Activated CD4-positive, alpha-beta T cell treated with anti-CD3 and anti-CD28 coated beads, Interleukin-2, amount 10 ng/mL, durations not matched to agents 24 days and 14 days (primary cell): ENCODE data around the gene POGK. TPM values are rescaled to one million over a fixed set of nuclear protein-coding genes. Genes with fewer than 3 reads are reported as not detected.
"Not testable (repeated sequence)": the region's sequence is repeated elsewhere in the genome, so short reads cannot be mapped to it uniquely, and the experiment has no call there.

Source experiments
- DNase-seq: peaks from one replicate; pipeline ENCODE4 v3.0.0; 2022
- H3K27ac Mint-ChIP-seq: one replicate; pipeline ENCODE4 v1.8.0; 2022; ENCODE audit warnings: mild to moderate bottlenecking, mixed read lengths
- H3K27me3 Mint-ChIP-seq: one replicate; pipeline ENCODE4 v1.8.0; 2022; ENCODE audit warnings: mixed read lengths
- H3K36me3 Mint-ChIP-seq: one replicate; pipeline ENCODE4 v1.8.0; 2022; ENCODE audit warnings: low read depth, mild to moderate bottlenecking, mixed read lengths
- H3K4me1 Mint-ChIP-seq: one replicate; pipeline ENCODE4 v1.8.0; 2021; ENCODE audit warnings: mixed read lengths
- H3K4me3 Mint-ChIP-seq: one replicate; pipeline ENCODE4 v1.8.0; 2022; ENCODE audit warnings: mild to moderate bottlenecking, moderate library complexity, mixed read lengths
- H3K9me3 Mint-ChIP-seq: one replicate; pipeline ENCODE4 v1.8.0; 2021; ENCODE audit warnings: mixed read lengths
- intact Hi-C: fragments of 100-400 bp; cut with micrococcal nuclease; formaldehyde crosslinking; loops from one replicate; pipeline ENCODE4 v1.15.1; 2023
- total RNA-seq: library from RNA; stranded (reverse); gene quantifications from 2 replicates; pipeline ENCODE4 v1.2.3, GENCODE V29; 2022

The POGK gene
- 52.4 and 53.9 TPM in 2 replicates for total RNA-seq

GRCh38 chr1:166838766-166839599 is at the start of gene POGK:
POGK (plus strand) TSS chr1:166839475; CDS start chr1:166840957, 1,482 bp downstream.
- Mint-ChIP-seq H3K27me3 (peaks cover 2% of the 10 kb centered on the region), H3K27ac (peak within 1 kb of the TSS; percentile 98), H3K9me3 (peaks cover 5% of the 10 kb centered on the region), H3K4me3 (peak within 1 kb of the TSS; percentile 95), H3K4me1 (peaks cover 39% of the 10 kb centered on the region), H3K36me3 (peaks cover 30% of the 10 kb centered on the region)
- intact Hi-C loops = loop anchor here (1.0 kb wide), 3 partner anchors 37 to 383 kb away; partner anchors contain the start of gene TADA1
- peak; percentile 95 for DNase-seq

- Mint-ChIP-seq H3K36me3 (no peaks in the 10 kb centered on the region), H3K27me3 (peaks cover 4% of the 10 kb centered on the region), H3K4me1 (no peaks in the 10 kb centered on the region)
Measured at GRCh38 chr1:166796620-166797236, 42.5 kb upstream of the POGK start.

GRCh38 chr1:166808952-166809351 is 30.3 kb upstream of the POGK start:
- peaks cover 17% of the 10 kb centered on the region for H3K27me3 Mint-ChIP-seq
- H3K9me3 Mint-ChIP-seq = no peaks in the 10 kb centered on the region
- no peak overlapping the region for H3K27ac Mint-ChIP-seq
- no peaks in the 10 kb centered on the region for H3K4me1 Mint-ChIP-seq
- no peaks in the 10 kb centered on the region for H3K36me3 Mint-ChIP-seq
- intact Hi-C loops = no loop called here
- DNase-seq = no peak
- H3K4me3 Mint-ChIP-seq = no peak overlapping the region

More at GRCh38 chr1:166796620-166797236, 42.5 kb upstream of the POGK start:
- intact Hi-C loops = no loop called here
- Mint-ChIP-seq H3K9me3 (no peaks in the 10 kb centered on the region), H3K27ac (no peak overlapping the region), H3K4me3 (no peak overlapping the region)
- no peak for DNase-seq

- H3K27me3 Mint-ChIP-seq = peaks cover 14% of the 10 kb centered on the region
- no peak overlapping the region for H3K27ac Mint-ChIP-seq
- no peaks in the 10 kb centered on the region for H3K36me3 Mint-ChIP-seq
- H3K4me3 Mint-ChIP-seq = no peak overlapping the region
- H3K4me1 Mint-ChIP-seq = no peaks in the 10 kb centered on the region
- no peak for DNase-seq
- intact Hi-C loops = no loop called here
- no peaks in the 10 kb centered on the region for H3K9me3 Mint-ChIP-seq
Measured at GRCh38 chr1:166811691-166812090, 27.6 kb upstream of the POGK start.

- Mint-ChIP-seq H3K27me3 (peaks cover 18% of the 10 kb centered on the region), H3K4me3 (no peak overlapping the region), H3K9me3 (peaks cover 6% of the 10 kb centered on the region), H3K4me1 (no peaks in the 10 kb centered on the region), H3K27ac (no peak overlapping the region), H3K36me3 (no peaks in the 10 kb centered on the region)
- intact Hi-C loops = no loop called here
- no peak for DNase-seq
Measured at GRCh38 chr1:166813508-166814223, 25.6 kb upstream of the POGK start.

- DNase-seq = no peak
- H3K27ac Mint-ChIP-seq = no peak overlapping the region
- H3K4me3 Mint-ChIP-seq = no peak overlapping the region
- no peaks in the 10 kb centered on the region for H3K4me1 Mint-ChIP-seq
- intact Hi-C loops = no loop called here
- H3K9me3 Mint-ChIP-seq = peaks cover 7% of the 10 kb centered on the region
- H3K27me3 Mint-ChIP-seq = peaks cover 18% of the 10 kb centered on the region
- H3K36me3 Mint-ChIP-seq = no peaks in the 10 kb centered on the region
Measured at GRCh38 chr1:166814611-166815010, 24.7 kb upstream of the POGK start.

GRCh38 chr1:166819974-166820373 is 19.3 kb upstream of the POGK start:
- DNase-seq = no peak
- Mint-ChIP-seq H3K27me3 (peaks cover 9% of the 10 kb centered on the region), H3K36me3 (no peaks in the 10 kb centered on the region), H3K27ac (no peak overlapping the region), H3K9me3 (peaks cover 18% of the 10 kb centered on the region), H3K4me3 (no peak overlapping the region), H3K4me1 (no peaks in the 10 kb centered on the region)
- intact Hi-C loops = no loop called here

- H3K4me3 Mint-ChIP-seq = no peak overlapping the region
- intact Hi-C loops = no loop called here
- H3K9me3 Mint-ChIP-seq = peaks cover 21% of the 10 kb centered on the region
- H3K4me1 Mint-ChIP-seq = no peaks in the 10 kb centered on the region
- peaks cover 16% of the 10 kb centered on the region for H3K27me3 Mint-ChIP-seq
- no peak for DNase-seq
- no peaks in the 10 kb centered on the region for H3K36me3 Mint-ChIP-seq
- H3K27ac Mint-ChIP-seq = no peak overlapping the region
Measured at GRCh38 chr1:166822385-166822784, 16.9 kb upstream of the POGK start.

- H3K4me1 Mint-ChIP-seq = no peaks in the 10 kb centered on the region
- H3K27me3 Mint-ChIP-seq = peaks cover 13% of the 10 kb centered on the region
- peaks cover 27% of the 10 kb centered on the region for H3K9me3 Mint-ChIP-seq
- no peak overlapping the region for H3K27ac Mint-ChIP-seq
- no peaks in the 10 kb centered on the region for H3K36me3 Mint-ChIP-seq
- intact Hi-C loops = no loop called here
- H3K4me3 Mint-ChIP-seq = no peak overlapping the region
- DNase-seq = no peak
Measured at GRCh38 chr1:166827426-166827825, 11.8 kb upstream of the POGK start.

- H3K27ac Mint-ChIP-seq, DNase-seq, intact Hi-C loops, H3K4me3 Mint-ChIP-seq, H3K36me3 Mint-ChIP-seq, H3K4me1 Mint-ChIP-seq: not testable (repeated sequence)
- Mint-ChIP-seq H3K27me3 (peaks cover 12% of the 10 kb centered on the region), H3K9me3 (peaks cover 27% of the 10 kb centered on the region)
Measured at GRCh38 chr1:166829762-166830161, 9.5 kb upstream of the POGK start.

- intact Hi-C loops = no loop called here
- peaks cover 28% of the 10 kb centered on the region for H3K4me1 Mint-ChIP-seq
- H3K9me3 Mint-ChIP-seq = peaks cover 9% of the 10 kb centered on the region
- peaks cover 11% of the 10 kb centered on the region for H3K36me3 Mint-ChIP-seq
- H3K4me3 Mint-ChIP-seq = no peak overlapping the region
- H3K27ac Mint-ChIP-seq = no peak overlapping the region
- H3K27me3 Mint-ChIP-seq = peaks cover 7% of the 10 kb centered on the region
- no peak for DNase-seq
Measured at GRCh38 chr1:166836733-166837132, 2.5 kb upstream of the POGK start.

- H3K27ac Mint-ChIP-seq = peak overlapping the region; percentile 80
- peaks cover 44% of the 10 kb centered on the region for H3K4me1 Mint-ChIP-seq
- H3K27me3 Mint-ChIP-seq = peaks cover 2% of the 10 kb centered on the region
- peaks cover 5% of the 10 kb centered on the region for H3K9me3 Mint-ChIP-seq
- peaks cover 38% of the 10 kb centered on the region for H3K36me3 Mint-ChIP-seq
- H3K4me3 Mint-ChIP-seq = peak overlapping the region; percentile 95
- peak; percentile 83 for DNase-seq
- intact Hi-C loops = loop anchor here (1.0 kb wide), 3 partner anchors 37 to 383 kb away; partner anchors contain the start of gene TADA1
Measured at GRCh38 chr1:166839600-166840308, 479 bp downstream of the POGK start.
